ENCODE data around the gene DNAH9. TPM values are rescaled to one million over a fixed set of nuclear protein-coding genes. Genes with fewer than 3 reads are reported as not detected.

Gene DNAH9
- total and polyA plus RNA-seq, 11 donors, result 0.07 to 2.3 (median 0.49) TPM; not detected in 7

DNA sequence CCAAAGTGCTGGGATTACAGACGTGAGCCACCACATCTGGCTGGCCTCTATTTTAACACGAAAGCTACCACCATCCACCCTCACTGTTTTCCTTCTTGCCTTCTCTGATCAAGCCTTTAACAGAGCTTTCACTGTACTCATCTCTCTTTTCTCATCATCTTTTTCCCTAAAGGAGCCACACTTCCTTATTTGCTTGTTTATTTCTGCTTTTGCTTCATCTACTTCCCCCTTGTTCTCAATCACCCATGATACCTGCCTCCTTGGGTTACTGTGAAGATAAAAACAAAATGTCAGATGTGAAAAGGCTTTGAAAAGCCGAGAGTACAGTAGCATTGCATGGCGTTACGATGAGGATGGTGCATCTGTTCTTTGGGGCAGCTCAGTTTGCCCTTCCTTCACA is 319.1 kb downstream of the DNAH9 start:
- intact Hi-C loops (cut with DNase I), result no loop called here
- H3K27ac ChIP-seq, result no peak overlapping the region
- peaks cover 0 to 10% (median 6%) of the 10 kb centered on the region in 12 donors for H3K9me3 ChIP-seq

DNA sequence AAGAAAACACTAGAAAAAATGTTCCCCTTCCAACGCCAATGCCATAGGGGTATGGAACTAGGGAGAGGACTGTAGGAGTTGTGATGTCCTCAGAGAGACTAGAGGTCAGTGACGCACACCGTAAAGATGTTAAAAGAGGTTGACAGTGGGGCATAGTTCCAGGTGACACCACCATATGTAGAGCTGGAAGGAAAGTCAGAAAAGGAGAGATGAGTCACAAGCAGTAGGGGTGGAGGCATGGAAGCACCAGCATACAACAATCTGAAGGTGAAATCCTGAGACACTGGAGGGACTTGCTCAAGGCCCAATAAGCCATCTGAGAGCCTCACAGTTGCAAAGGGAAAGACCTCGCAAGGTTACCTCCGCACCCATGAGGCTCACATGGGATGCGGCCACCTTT is 323.0 kb downstream of the DNAH9 start:
- peaks cover 0 to 2% (median 0%) of the 10 kb centered on the region in 12 donors for H3K9me3 ChIP-seq
- H3K4me3 ChIP-seq, result no peak overlapping the region
- H3K27ac ChIP-seq, result no peak overlapping the region
- peaks cover 0 to 9% (median 0%) of the 10 kb centered on the region in 12 donors for H3K4me1 ChIP-seq
- intact Hi-C loops (cut with DNase I), result no loop called here
- TF ChIP-seq, protein P1, sequence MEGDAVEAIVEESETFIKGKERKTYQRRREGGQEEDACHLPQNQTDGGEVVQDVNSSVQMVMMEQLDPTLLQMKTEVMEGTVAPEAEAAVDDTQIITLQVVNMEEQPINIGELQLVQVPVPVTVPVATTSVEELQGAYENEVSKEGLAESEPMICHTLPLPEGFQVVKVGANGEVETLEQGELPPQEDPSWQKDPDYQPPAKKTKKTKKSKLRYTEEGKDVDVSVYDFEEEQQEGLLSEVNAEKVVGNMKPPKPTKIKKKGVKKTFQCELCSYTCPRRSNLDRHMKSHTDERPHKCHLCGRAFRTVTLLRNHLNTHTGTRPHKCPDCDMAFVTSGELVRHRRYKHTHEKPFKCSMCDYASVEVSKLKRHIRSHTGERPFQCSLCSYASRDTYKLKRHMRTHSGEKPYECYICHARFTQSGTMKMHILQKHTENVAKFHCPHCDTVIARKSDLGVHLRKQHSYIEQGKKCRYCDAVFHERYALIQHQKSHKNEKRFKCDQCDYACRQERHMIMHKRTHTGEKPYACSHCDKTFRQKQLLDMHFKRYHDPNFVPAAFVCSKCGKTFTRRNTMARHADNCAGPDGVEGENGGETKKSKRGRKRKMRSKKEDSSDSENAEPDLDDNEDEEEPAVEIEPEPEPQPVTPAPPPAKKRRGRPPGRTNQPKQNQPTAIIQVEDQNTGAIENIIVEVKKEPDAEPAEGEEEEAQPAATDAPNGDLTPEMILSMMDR (IDR thresholded peaks at IDR 0.05), result no peak
- TF ChIP-seq POLR2A (IDR thresholded peaks at IDR 0.05), result no peak
- no peaks in the 10 kb centered on the region for H3K27me3 ChIP-seq
- ATAC-seq, result no peak
- DNase-seq, result no peak
- H3K36me3 ChIP-seq, result no peaks in the 10 kb centered on the region
- WGBS, 4 donors, result 94 to 96% (median 94%) methylated on average over 6 of the region's 6 CpGs

More for the DNA sequence above, 319.1 kb downstream of the DNAH9 start:
- Histone ChIP-seq H3K4me1 (no peaks in the 10 kb centered on the region), H3K36me3 (no peaks in the 10 kb centered on the region), H3K4me3 (no peak overlapping the region), H3K27me3 (no peaks in the 10 kb centered on the region)
- no peak for ATAC-seq
- no peak for TF ChIP-seq POLR2A (IDR thresholded peaks at IDR 0.05)
- TF ChIP-seq, protein P1 (IDR thresholded peaks at IDR 0.05), result no peak
- 82 to 92% (median 86%) methylated on average over 5 of the region's 5 CpGs for WGBS, 4 donors
- DNase-seq, result no peak

DNA sequence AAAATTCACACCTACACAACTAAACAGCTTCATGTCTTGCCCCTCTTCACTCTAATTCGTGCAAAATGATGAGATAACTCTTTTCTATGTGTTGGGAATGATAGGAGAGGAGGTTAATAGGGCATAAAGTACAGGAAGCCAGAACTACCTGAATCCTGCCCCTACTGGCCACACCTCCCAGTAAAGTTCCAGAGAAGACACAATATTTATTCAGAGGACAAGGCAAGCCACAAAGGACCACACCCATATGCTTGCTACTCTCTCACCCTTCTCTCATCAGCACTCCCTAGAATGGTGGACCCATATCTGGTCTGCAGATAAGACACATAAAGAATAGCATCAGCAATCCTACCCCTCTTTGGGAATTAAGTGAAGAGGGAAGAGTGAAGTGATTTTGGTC is 324.4 kb downstream of the DNAH9 start:
- ATAC-seq (no peak), DNase-seq (no peak)
- 67 to 76% (median 68%) methylated on average over 1 of the region's 1 CpG for WGBS, 4 donors
- H3K36me3 ChIP-seq, result no peaks in the 10 kb centered on the region
- H3K27me3 ChIP-seq, result no peaks in the 10 kb centered on the region
- intact Hi-C loops (cut with DNase I), result no loop called here
- TF ChIP-seq, protein P1 (IDR thresholded peaks at IDR 0.05), result no peak
- no peak for TF ChIP-seq POLR2A (IDR thresholded peaks at IDR 0.05)
- no peak overlapping the region for H3K4me3 ChIP-seq
- H3K4me1 ChIP-seq, result peaks cover 0 to 9% (median 0%) of the 10 kb centered on the region in 12 donors
- no peak overlapping the region for H3K27ac ChIP-seq
- H3K9me3 ChIP-seq, result peaks cover 0 to 6% (median 0%) of the 10 kb centered on the region in 12 donors

DNA sequence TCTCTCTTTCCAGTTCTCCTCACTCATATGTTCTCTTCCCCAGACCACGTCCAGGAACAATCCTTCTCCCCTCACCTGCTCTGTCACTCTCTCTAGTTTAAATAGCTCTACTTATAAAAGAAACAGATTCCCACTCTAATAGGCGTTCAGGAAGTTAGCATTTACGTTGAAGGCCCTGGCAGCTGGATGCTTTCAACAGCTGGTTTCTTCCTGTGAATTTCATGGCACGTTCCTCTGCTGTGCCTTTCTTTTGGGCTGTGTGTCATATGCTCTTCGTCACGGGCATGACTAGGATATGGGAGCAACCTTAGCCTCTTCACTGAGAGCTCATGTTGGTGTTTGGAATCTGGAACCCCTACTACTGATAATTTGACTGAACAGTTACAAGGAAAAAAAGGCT is 325.8 kb downstream of the DNAH9 start:
- Histone ChIP-seq H3K4me1 (peaks cover 0 to 9% (median 0%) of the 10 kb centered on the region in 12 donors), H3K27me3 (no peaks in the 10 kb centered on the region), H3K27ac (no peak overlapping the region), H3K36me3 (no peaks in the 10 kb centered on the region), H3K4me3 (no peak overlapping the region), H3K9me3 (peaks cover 0 to 6% (median 0%) of the 10 kb centered on the region in 12 donors)
- TF ChIP-seq POLR2A (IDR thresholded peaks at IDR 0.05), result no peak
- TF ChIP-seq, protein P1 (IDR thresholded peaks at IDR 0.05), result no peak
- intact Hi-C loops (cut with DNase I), result no loop called here
- DNase-seq, result no peak
- WGBS, 4 donors, result 56 to 69% (median 60%) methylated on average over 6 of the region's 6 CpGs
- ATAC-seq, result no peak
